ENCODE data around the gene RPL35A. TPM values are rescaled to one million over a fixed set of nuclear protein-coding genes. Genes with fewer than 3 reads are reported as not detected.

RPL35A gene
- total and polyA plus RNA-seq, 9 of the 15 experiments (the other 6 are each of a cell fraction or from before 2014, with no cell fraction given), result 1,475 to 2,942 (median 2,367) TPM

DNA sequence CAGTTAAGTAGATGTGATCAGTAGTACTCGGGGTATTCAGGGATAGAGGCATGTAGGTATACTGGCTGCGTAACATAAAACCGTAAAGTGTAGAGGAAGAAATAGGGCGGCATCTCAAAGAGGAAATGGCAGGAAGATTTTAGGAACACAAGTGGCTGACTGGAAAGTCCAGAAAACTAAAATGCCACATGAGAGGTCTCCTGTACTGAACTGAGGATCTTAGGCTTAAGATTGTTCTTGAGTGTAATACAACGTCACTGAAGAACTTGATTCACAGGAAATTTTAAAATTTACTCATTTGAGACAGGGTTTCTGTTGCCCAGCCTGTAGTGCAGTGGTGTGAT lies 7.8 kb downstream of the RPL35A start (continued):
- TF ChIP-seq, protein P1, sequence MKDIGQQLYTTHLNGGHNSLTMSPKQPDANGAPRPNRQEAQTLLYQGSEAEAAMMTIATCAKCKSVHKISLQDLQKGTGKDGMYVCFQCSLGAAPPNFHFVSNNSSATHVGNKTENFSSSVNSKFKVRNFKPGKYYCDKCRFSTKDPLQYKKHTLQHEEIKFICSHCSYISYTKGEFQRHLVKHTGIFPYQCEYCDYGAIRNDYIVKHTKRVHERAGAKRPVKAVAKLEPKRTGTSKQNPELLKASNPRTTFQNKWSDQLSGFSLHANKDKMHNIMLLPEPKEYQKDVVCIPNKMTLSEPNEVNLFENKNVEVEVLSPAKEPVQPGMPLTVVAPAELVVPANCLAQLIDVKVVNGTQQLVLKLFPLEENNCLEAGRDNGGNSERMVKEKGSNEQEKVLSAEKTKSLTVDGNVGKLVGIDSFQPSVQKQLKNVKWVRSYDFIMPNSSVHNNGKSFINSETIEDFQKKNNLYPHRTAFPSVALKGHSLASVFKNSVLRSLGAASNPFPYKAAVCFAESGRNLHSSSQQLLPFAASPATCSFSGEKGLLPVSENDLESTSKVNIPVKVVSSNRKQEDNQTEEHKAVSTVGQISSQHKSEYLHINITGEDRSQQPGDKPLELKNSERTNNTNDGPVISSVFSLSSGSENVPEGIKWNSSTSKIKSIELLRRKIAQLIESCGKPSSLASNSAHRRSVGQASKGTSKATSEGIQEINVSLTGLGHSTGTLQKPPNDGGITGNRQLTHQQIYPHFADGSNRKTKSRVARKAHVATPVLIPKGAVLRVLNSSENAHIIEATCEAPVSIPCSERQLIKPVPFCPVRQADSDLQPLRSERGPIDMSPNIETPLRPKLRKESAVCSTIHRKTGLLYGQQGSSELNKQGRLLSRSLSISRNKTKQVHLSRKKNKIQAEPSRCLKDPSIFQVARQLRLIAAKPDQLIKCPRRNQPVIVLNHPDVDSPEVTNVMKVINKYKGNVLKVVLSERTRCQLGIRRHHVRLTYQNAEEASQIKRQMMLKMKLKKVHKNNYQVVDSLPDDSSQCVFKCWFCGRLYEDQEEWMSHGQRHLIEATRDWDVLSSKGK (CRISPR knock-in tag; IDR thresholded peaks at IDR 0.05), result no peak
- TF ChIP-seq POLR3A (IDR thresholded peaks at IDR 0.05; ENCODE audit: borderline replicate concordance, extremely low read depth, insufficient read depth, insufficient read length) (no peak), ZNF224 (CRISPR knock-in tag; IDR thresholded peaks at IDR 0.05) (no peak), PURB (CRISPR knock-in tag; IDR thresholded peaks at IDR 0.05; ENCODE audit: low read depth) (no peak), RFX5 (IDR thresholded peaks at IDR 0.05; ENCODE audit: low read depth, low read length) (no peak)
- TF ChIP-seq, protein P2, sequence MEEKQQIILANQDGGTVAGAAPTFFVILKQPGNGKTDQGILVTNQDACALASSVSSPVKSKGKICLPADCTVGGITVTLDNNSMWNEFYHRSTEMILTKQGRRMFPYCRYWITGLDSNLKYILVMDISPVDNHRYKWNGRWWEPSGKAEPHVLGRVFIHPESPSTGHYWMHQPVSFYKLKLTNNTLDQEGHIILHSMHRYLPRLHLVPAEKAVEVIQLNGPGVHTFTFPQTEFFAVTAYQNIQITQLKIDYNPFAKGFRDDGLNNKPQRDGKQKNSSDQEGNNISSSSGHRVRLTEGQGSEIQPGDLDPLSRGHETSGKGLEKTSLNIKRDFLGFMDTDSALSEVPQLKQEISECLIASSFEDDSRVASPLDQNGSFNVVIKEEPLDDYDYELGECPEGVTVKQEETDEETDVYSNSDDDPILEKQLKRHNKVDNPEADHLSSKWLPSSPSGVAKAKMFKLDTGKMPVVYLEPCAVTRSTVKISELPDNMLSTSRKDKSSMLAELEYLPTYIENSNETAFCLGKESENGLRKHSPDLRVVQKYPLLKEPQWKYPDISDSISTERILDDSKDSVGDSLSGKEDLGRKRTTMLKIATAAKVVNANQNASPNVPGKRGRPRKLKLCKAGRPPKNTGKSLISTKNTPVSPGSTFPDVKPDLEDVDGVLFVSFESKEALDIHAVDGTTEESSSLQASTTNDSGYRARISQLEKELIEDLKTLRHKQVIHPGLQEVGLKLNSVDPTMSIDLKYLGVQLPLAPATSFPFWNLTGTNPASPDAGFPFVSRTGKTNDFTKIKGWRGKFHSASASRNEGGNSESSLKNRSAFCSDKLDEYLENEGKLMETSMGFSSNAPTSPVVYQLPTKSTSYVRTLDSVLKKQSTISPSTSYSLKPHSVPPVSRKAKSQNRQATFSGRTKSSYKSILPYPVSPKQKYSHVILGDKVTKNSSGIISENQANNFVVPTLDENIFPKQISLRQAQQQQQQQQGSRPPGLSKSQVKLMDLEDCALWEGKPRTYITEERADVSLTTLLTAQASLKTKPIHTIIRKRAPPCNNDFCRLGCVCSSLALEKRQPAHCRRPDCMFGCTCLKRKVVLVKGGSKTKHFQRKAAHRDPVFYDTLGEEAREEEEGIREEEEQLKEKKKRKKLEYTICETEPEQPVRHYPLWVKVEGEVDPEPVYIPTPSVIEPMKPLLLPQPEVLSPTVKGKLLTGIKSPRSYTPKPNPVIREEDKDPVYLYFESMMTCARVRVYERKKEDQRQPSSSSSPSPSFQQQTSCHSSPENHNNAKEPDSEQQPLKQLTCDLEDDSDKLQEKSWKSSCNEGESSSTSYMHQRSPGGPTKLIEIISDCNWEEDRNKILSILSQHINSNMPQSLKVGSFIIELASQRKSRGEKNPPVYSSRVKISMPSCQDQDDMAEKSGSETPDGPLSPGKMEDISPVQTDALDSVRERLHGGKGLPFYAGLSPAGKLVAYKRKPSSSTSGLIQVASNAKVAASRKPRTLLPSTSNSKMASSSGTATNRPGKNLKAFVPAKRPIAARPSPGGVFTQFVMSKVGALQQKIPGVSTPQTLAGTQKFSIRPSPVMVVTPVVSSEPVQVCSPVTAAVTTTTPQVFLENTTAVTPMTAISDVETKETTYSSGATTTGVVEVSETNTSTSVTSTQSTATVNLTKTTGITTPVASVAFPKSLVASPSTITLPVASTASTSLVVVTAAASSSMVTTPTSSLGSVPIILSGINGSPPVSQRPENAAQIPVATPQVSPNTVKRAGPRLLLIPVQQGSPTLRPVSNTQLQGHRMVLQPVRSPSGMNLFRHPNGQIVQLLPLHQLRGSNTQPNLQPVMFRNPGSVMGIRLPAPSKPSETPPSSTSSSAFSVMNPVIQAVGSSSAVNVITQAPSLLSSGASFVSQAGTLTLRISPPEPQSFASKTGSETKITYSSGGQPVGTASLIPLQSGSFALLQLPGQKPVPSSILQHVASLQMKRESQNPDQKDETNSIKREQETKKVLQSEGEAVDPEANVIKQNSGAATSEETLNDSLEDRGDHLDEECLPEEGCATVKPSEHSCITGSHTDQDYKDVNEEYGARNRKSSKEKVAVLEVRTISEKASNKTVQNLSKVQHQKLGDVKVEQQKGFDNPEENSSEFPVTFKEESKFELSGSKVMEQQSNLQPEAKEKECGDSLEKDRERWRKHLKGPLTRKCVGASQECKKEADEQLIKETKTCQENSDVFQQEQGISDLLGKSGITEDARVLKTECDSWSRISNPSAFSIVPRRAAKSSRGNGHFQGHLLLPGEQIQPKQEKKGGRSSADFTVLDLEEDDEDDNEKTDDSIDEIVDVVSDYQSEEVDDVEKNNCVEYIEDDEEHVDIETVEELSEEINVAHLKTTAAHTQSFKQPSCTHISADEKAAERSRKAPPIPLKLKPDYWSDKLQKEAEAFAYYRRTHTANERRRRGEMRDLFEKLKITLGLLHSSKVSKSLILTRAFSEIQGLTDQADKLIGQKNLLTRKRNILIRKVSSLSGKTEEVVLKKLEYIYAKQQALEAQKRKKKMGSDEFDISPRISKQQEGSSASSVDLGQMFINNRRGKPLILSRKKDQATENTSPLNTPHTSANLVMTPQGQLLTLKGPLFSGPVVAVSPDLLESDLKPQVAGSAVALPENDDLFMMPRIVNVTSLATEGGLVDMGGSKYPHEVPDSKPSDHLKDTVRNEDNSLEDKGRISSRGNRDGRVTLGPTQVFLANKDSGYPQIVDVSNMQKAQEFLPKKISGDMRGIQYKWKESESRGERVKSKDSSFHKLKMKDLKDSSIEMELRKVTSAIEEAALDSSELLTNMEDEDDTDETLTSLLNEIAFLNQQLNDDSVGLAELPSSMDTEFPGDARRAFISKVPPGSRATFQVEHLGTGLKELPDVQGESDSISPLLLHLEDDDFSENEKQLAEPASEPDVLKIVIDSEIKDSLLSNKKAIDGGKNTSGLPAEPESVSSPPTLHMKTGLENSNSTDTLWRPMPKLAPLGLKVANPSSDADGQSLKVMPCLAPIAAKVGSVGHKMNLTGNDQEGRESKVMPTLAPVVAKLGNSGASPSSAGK (IDR thresholded peaks at IDR 0.05), result no peak
- TF ChIP-seq, protein P3, sequence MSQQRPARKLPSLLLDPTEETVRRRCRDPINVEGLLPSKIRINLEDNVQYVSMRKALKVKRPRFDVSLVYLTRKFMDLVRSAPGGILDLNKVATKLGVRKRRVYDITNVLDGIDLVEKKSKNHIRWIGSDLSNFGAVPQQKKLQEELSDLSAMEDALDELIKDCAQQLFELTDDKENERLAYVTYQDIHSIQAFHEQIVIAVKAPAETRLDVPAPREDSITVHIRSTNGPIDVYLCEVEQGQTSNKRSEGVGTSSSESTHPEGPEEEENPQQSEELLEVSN (IDR thresholded peaks at IDR 0.05; ENCODE audit: borderline replicate concordance in 1 of 2, extremely low read depth in 1 of 2, insufficient read depth in 1 of 2, insufficient read length in 1 of 2, low read depth in 1 of 2, low read length in 1 of 2, poor library complexity in 1 of 2, severe bottlenecking in 1 of 2), result no peak
- TF ChIP-seq, protein P4, sequence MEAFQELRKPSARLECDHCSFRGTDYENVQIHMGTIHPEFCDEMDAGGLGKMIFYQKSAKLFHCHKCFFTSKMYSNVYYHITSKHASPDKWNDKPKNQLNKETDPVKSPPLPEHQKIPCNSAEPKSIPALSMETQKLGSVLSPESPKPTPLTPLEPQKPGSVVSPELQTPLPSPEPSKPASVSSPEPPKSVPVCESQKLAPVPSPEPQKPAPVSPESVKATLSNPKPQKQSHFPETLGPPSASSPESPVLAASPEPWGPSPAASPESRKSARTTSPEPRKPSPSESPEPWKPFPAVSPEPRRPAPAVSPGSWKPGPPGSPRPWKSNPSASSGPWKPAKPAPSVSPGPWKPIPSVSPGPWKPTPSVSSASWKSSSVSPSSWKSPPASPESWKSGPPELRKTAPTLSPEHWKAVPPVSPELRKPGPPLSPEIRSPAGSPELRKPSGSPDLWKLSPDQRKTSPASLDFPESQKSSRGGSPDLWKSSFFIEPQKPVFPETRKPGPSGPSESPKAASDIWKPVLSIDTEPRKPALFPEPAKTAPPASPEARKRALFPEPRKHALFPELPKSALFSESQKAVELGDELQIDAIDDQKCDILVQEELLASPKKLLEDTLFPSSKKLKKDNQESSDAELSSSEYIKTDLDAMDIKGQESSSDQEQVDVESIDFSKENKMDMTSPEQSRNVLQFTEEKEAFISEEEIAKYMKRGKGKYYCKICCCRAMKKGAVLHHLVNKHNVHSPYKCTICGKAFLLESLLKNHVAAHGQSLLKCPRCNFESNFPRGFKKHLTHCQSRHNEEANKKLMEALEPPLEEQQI (IDR thresholded peaks at IDR 0.05), result no peak

Data from K562 (cell line).